Esophagus muscularis mucosa (tissue), 4 donors: ENCODE data around the gene ZFHX2. TPM values are rescaled to one million over a fixed set of nuclear protein-coding genes. Genes with fewer than 3 reads are reported as not detected.
A peak's percentile ranks its signal among the peaks of the same experiment; 100 is the strongest.

Experiments
- DNase-seq: peaks from one replicate; pipeline ENCODE4 v3.0.0-alpha.2; 2017; ENCODE audit errors: extremely low spot score
- H3K27ac ChIP-seq, 4 donors: fragments of 200-600 bp; sonication (generic); replicated peaks in 1 of 4; 1 replicate in 3 of 4; 2 replicates in 1 of 4; pipeline ENCODE4 v1.5.1; 2016 to 2019; ENCODE audit warnings: mild to moderate bottlenecking in 1 of 4
- H3K27me3 ChIP-seq, 4 donors: fragments of 200-600 bp; sonication (generic); one replicate each; pipeline versions ENCODE4 v1.5.1 to v1.6.0; 2016 to 2019
- H3K36me3 ChIP-seq, 4 donors: fragments of 200-600 bp; sonication (generic); one replicate each; pipeline ENCODE4 v1.5.1; 2016 to 2019
- H3K4me1 ChIP-seq, 4 donors: fragments of 200-600 bp; sonication (generic); one replicate each; pipeline ENCODE4 v1.5.1; 2016 to 2019
- H3K4me3 ChIP-seq, 4 donors: fragments of 200-600 bp; sonication (generic); 1 replicate in 2 of 4; 2 replicates in 2 of 4; pipeline ENCODE4 v1.5.1; 2016 to 2019; ENCODE audit warnings: mild to moderate bottlenecking in 4 of 4, moderate library complexity in 1 of 4
- H3K9me3 ChIP-seq, 4 donors: fragments of 200-600 bp; sonication (generic); 1 replicate in 3 of 4; 2 replicates in 1 of 4; pipeline ENCODE4 v1.5.1; 2016 to 2019
- CTCF ChIP-seq, 3 experiments: fragments of 200-600 bp in 2 of 3; fragments of 450-650 bp in 1 of 3; sonication (generic) in 2 of 3; IDR thresholded peaks; one replicate each; pipeline ENCODE4 v1.5.1; 2017 to 2019; ENCODE audit warnings: antibody characterized with exemption in 3 of 3, mild to moderate bottlenecking in 2 of 3, moderate library complexity in 1 of 3
- EP300 ChIP-seq: sonication (generic); formaldehyde crosslinking; IDR thresholded peaks from one replicate; pipeline ENCODE4 v1.6.1; 2017; ENCODE audit warnings: antibody characterized with exemption
- POLR2A ChIP-seq: fragments of 450-650 bp; IDR thresholded peaks from one replicate; pipeline ENCODE4 v1.6.1; 2017; ENCODE audit warnings: antibody characterized with exemption, moderate library complexity, mild to moderate bottlenecking, low read depth
- POLR2AphosphoS5 ChIP-seq, 2 donors: sonication (generic); formaldehyde crosslinking; IDR thresholded peaks; one replicate each; pipeline ENCODE4 v1.6.1; 2017; ENCODE audit warnings: antibody characterized with exemption in 2 of 2
- WGBS: methylation state at CpG from one replicate; pipeline ENCODE4 v1.1.5; 2018; 5-methylcytosine and 5-hydroxymethylcytosine counted together
- intact Hi-C: fragments of 100-400 bp; cut with DNase I; formaldehyde crosslinking; loops from one replicate; pipeline ENCODE4 v1.15.1; 2023
- total RNA-seq, 4 donors: library from RNA; depleted of rRNA; stranded (reverse); fragments of >200 nt; gene quantifications; one replicate each; pipeline versions ENCODE4 v1.1.0 to v1.2.1, GENCODE V29; 2016

ZFHX2 gene
- total RNA-seq, 4 donors from 2014 or later = 0.50 to 1.8 (median 1.2) TPM

GRCh38 chr14:23557946-23558345 is 6.4 kb upstream of the ZFHX2 start:
- H3K9me3 ChIP-seq = no peaks in the 10 kb centered on the region
- no peak for TF ChIP-seq CTCF (IDR thresholded peaks at IDR 0.05)
- TF ChIP-seq POLR2AphosphoS5 (IDR thresholded peaks at IDR 0.05) = no peak
- no peak for TF ChIP-seq EP300
- TF ChIP-seq POLR2A = no peak
- H3K4me1 ChIP-seq = peaks cover 18 to 39% (median 32%) of the 10 kb centered on the region in 4 donors
- intact Hi-C loops = loop anchor here (2.0 to 5.0 kb wide), 2 partner anchors 79 to 236 kb away; partner anchors contain the start of gene PABPN1
- no peak for DNase-seq
- WGBS = 93% methylated on average over 1 of the region's 1 CpG
- no peak overlapping the region for H3K4me3 ChIP-seq
- H3K27ac ChIP-seq = no peak overlapping the region
- no peaks in the 10 kb centered on the region for H3K27me3 ChIP-seq
- peaks cover 0 to 36% (median 33%) of the 10 kb centered on the region in 4 donors for H3K36me3 ChIP-seq

- Histone ChIP-seq H3K4me3 (peak overlapping the region in 1 of 4 donors; percentile 88), H3K27ac (peak overlapping the region in 2 of 4 donors; percentile 96 to 98), H3K9me3 (no peaks in the 10 kb centered on the region), H3K4me1 (peaks cover 18 to 36% (median 29%) of the 10 kb centered on the region in 4 donors), H3K27me3 (no peaks in the 10 kb centered on the region), H3K36me3 (peaks cover 0 to 36% (median 33%) of the 10 kb centered on the region in 4 donors)
- TF ChIP-seq CTCF (IDR thresholded peaks at IDR 0.05) (no peak), POLR2A (no peak), POLR2AphosphoS5 (IDR thresholded peaks at IDR 0.05) (no peak), EP300 (no peak)
- intact Hi-C loops = loop anchor here (5.0 kb wide), 1 partner anchor 235 kb away; the partner anchor contains the start of gene PABPN1
- 50% methylated on average over 2 of the region's 2 CpGs for WGBS
- no peak for DNase-seq
These were observed 6.0 kb upstream of the ZFHX2 start for GRCh38 chr14:23557521-23557920.

- no peak for DNase-seq
- WGBS = 58% methylated on average over 10 of the region's 17 CpGs
- intact Hi-C loops = loop anchor here (5.0 kb wide), 1 partner anchor 235 kb away; the partner anchor contains the start of gene PABPN1
These were observed 5.3 kb upstream of the ZFHX2 start for GRCh38 chr14:23556700-23557440.

GRCh38 chr14:23555882-23556699 is 4.5 kb upstream of the ZFHX2 start, which contains the start of gene THTPA:
TSS of gene THTPA (plus strand) at chr14:23556271. CDS start at chr14:23556758, 487 bp downstream.
- Histone ChIP-seq H3K27me3 (no peaks in the 10 kb centered on the region), H3K27ac (peak within 1 kb of the TSS; percentile 93 to 98 (median 96)), H3K9me3 (no peaks in the 10 kb centered on the region), H3K36me3 (peaks cover 0 to 24% (median 23%) of the 10 kb centered on the region in 4 donors), H3K4me3 (peak within 1 kb of the TSS; percentile 73 to 92 (median 90)), H3K4me1 (peaks cover 22 to 41% (median 38%) of the 10 kb centered on the region in 4 donors)
- DNase-seq = peak; percentile 98
- TF ChIP-seq EP300 (no peak), POLR2AphosphoS5 (IDR thresholded peaks at IDR 0.05) (peak; percentile 75 to 77), CTCF (IDR thresholded peaks at IDR 0.05) (no peak), POLR2A (peak; percentile 8)
- intact Hi-C loops = loop anchor here (5.0 kb wide), 1 partner anchor 234 kb away; the partner anchor contains the start of gene PABPN1
- 0% methylated on average over 9 of the region's 54 CpGs for WGBS

More at GRCh38 chr14:23556700-23557440, 5.3 kb upstream of the ZFHX2 start:
- peak overlapping the region; percentile 93 to 98 (median 96) for H3K27ac ChIP-seq
- TF ChIP-seq EP300 = no peak
- no peak for TF ChIP-seq CTCF (IDR thresholded peaks at IDR 0.05)
- no peak for TF ChIP-seq POLR2A
- TF ChIP-seq POLR2AphosphoS5 (IDR thresholded peaks at IDR 0.05) = no peak
- H3K4me1 ChIP-seq = peaks cover 21 to 36% (median 33%) of the 10 kb centered on the region in 4 donors
- peaks cover 0 to 32% (median 29%) of the 10 kb centered on the region in 4 donors for H3K36me3 ChIP-seq
- peak overlapping the region; percentile 73 to 92 (median 90) for H3K4me3 ChIP-seq
- H3K9me3 ChIP-seq = no peaks in the 10 kb centered on the region
- no peaks in the 10 kb centered on the region for H3K27me3 ChIP-seq
